ENCODE results near the gene F5. TPM values are rescaled to one million over a fixed set of nuclear protein-coding genes. Genes with fewer than 3 reads are reported as not detected.

F5 gene
- total RNA-seq, 4 donors from 2014 or later = 1.4 to 5.0 (median 3.7) TPM

- no peak for TF ChIP-seq CTCF (IDR thresholded peaks at IDR 0.05)
- ATAC-seq (ENCODE audit: low FRiP score) (no peak), DNase-seq (ENCODE audit: low spot score) (no peak)
Measured at GRCh38 chr1:169472738-169473137, 113.5 kb downstream of the F5 start.

GRCh38 chr1:169468982-169469381, 117.3 kb downstream of the F5 start:
- ATAC-seq (ENCODE audit: low FRiP score) (no peak), DNase-seq (ENCODE audit: low spot score) (no peak)
- no peak for TF ChIP-seq CTCF (IDR thresholded peaks at IDR 0.05)

- ATAC-seq (ENCODE audit: low FRiP score) (no peak), DNase-seq (ENCODE audit: low spot score) (no peak)
- TF ChIP-seq CTCF (IDR thresholded peaks at IDR 0.05) = no peak
Measured at GRCh38 chr1:169466259-169467230, 119.7 kb downstream of the F5 start.

GRCh38 chr1:169465281-169465680, 121.0 kb downstream of the F5 start:
- DNase-seq (ENCODE audit: low spot score) = no peak
- ATAC-seq (ENCODE audit: low FRiP score) = no peak
- TF ChIP-seq CTCF (IDR thresholded peaks at IDR 0.05) = no peak

Small RNA genes within 50 kb of the gene (small RNA-seq; reads per million reads assigned to genes)
- gene AL021068.2 = not detected

Other genes starting within 250 kb of the F5 start
- gene NME7, start 218.7 kb downstream of the F5 start, total RNA-seq = 10 to 100 TPM in 1 of 4 donors, 1 to 10 TPM in 3; 9.0 to 16.8 (median 9.3) TPM
- 10 to 100 TPM; 15.7 to 31.5 (median 22.5) TPM for gene BLZF1, start 218.3 kb downstream of the F5 start, total RNA-seq
- gene CCDC181, start 159.0 kb downstream of the F5 start, total RNA-seq = 1 to 10 TPM in 1 of 4 donors, under 1 TPM in 3; 0.19 to 1.1 (median 0.43) TPM
- gene SLC19A2, start 100.5 kb downstream of the F5 start, total RNA-seq = 100 to 1,000 TPM in 2 of 4 donors, 10 to 100 TPM in 2; 48.8 to 195 (median 96.0) TPM
- gene SELP, start 43.6 kb upstream of the F5 start, total RNA-seq = 10 to 100 TPM in 3 of 4 donors, 1 to 10 TPM in 1; 8.2 to 74.5 (median 27.5) TPM
- gene SELL, start 125.1 kb upstream of the F5 start, total RNA-seq = 10 to 100 TPM in 1 of 4 donors, 1 to 10 TPM in 3; 1.4 to 27.7 (median 5.3) TPM
- 10 to 100 TPM in 2 of 4 donors, 1 to 10 TPM in 2; 2.2 to 62.8 (median 16.7) TPM for gene SELE, start 147.6 kb upstream of the F5 start, total RNA-seq
- gene METTL18, start 208.4 kb upstream of the F5 start, total RNA-seq = 1 to 10 TPM; 1.9 to 7.1 (median 3.5) TPM